Testis (tissue), 3 donors: ENCODE results near the gene NCAM2. TPM values are rescaled to one million over a fixed set of nuclear protein-coding genes. Genes with fewer than 3 reads are reported as not detected.

Experiments used
- DNase-seq: peaks from one replicate; pipeline ENCODE4 v3.0.0-alpha.2; 2019
- H3K27ac ChIP-seq, 2 donors: fragments of 200-600 bp; sonication (generic); one replicate each; pipeline ENCODE4 v1.5.1; 2019
- H3K27me3 ChIP-seq: fragments of 200-600 bp; sonication (generic); one replicate; pipeline ENCODE4 v1.5.1; 2019
- H3K36me3 ChIP-seq: fragments of 200-600 bp; sonication (generic); one replicate; pipeline ENCODE4 v1.5.1; 2017; ENCODE audit warnings: low read depth; ENCODE audit errors: missing control alignments
- H3K4me1 ChIP-seq: fragments of 200-600 bp; sonication (generic); one replicate; pipeline ENCODE4 v1.5.1; 2019
- H3K4me3 ChIP-seq, 2 donors: fragments of 200-600 bp; sonication (generic); one replicate each; pipeline ENCODE4 v1.5.1; 2017 to 2019
- H3K9me3 ChIP-seq: fragments of 200-600 bp; sonication (generic); one replicate; pipeline ENCODE4 v1.5.1; 2017
- POLR2A ChIP-seq: fragments of 450-650 bp; IDR thresholded peaks from one replicate; pipeline ENCODE4 v1.6.1; 2017; ENCODE audit warnings: antibody characterized with exemption, mild to moderate bottlenecking, moderate library complexity
- whole genome bisulfite sequencing, 2 donors: methylation state at CpG; one replicate each; pipeline ENCODE4 v1.1.5; 2018; 5-methylcytosine and 5-hydroxymethylcytosine counted together
- intact Hi-C: fragments of 100-400 bp; cut with DNase I; formaldehyde crosslinking; loops from one replicate; pipeline ENCODE4 v1.15.1; 2023; ENCODE audit warnings: low total_unique reads
- polyA plus RNA-seq: library from polyadenylated mRNA; stranded (reverse); fragments of 350-450 nt; fragmentation: Illumina TruSeq; extraction: RNeasy Lipid Tissue Mini Kit (QIAGEN cat#74804); gene quantifications from one replicate; pipeline ENCODE4 v1.2.3, GENCODE V29; 2014; ENCODE audit warnings: low read depth, low replicate concordance; ENCODE audit not compliant: insufficient read depth
- total RNA-seq, 2 donors: library from RNA; depleted of rRNA; stranded (reverse); fragments of >200 nt; gene quantifications; one replicate each; pipeline ENCODE4 v1.2.3, GENCODE V29; 2016
- TF ChIP-seq, protein P1 (sequence below), 3 experiments: fragments of 450-650 bp in 2 of 3; fragments of 200-600 bp in 1 of 3; sonication (generic) in 1 of 3; IDR thresholded peaks; one replicate each; pipeline ENCODE4 v1.5.1; 2016 to 2019; ENCODE audit warnings: antibody characterized with exemption in 3 of 3, mild to moderate bottlenecking in 2 of 3, moderate library complexity in 1 of 3

The NCAM2 gene
- total and polyA plus RNA-seq, 3 donors from 2014 or later, result 22.4 to 26.9 (median 26.1) TPM

DNA sequence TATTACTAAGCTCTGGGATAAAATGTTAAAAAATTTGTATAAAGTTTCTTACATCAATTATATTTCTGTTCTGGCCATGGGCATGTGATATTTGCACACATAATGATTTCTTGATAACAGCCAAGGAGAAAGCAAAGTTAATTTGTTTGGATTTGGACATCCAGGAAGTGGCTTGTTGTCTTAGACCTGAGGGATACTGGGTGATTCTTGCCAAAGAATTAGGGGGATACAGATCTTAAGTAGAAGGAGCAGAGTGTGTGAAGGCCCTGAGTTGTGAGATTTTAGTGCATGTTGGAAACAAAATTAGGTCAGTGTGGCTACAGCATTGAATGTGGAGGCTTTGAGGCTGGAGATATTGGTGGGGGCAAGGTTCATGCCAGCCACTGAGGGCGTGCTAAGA, 65.6 kb downstream of the NCAM2 start:
- no peaks in the 10 kb centered on the region for H3K27me3 ChIP-seq
- TF ChIP-seq POLR2A, result no peak
- TF ChIP-seq, protein P1, sequence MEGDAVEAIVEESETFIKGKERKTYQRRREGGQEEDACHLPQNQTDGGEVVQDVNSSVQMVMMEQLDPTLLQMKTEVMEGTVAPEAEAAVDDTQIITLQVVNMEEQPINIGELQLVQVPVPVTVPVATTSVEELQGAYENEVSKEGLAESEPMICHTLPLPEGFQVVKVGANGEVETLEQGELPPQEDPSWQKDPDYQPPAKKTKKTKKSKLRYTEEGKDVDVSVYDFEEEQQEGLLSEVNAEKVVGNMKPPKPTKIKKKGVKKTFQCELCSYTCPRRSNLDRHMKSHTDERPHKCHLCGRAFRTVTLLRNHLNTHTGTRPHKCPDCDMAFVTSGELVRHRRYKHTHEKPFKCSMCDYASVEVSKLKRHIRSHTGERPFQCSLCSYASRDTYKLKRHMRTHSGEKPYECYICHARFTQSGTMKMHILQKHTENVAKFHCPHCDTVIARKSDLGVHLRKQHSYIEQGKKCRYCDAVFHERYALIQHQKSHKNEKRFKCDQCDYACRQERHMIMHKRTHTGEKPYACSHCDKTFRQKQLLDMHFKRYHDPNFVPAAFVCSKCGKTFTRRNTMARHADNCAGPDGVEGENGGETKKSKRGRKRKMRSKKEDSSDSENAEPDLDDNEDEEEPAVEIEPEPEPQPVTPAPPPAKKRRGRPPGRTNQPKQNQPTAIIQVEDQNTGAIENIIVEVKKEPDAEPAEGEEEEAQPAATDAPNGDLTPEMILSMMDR (IDR thresholded peaks at IDR 0.05), result no peak
- no peak overlapping the region for H3K4me3 ChIP-seq
- no peak overlapping the region for H3K27ac ChIP-seq
- intact Hi-C loops, result no loop called here
- H3K4me1 ChIP-seq, result no peaks in the 10 kb centered on the region
- no peak for DNase-seq
- no peaks in the 10 kb centered on the region for H3K36me3 ChIP-seq
- 45 to 82% methylated on average over 1 of the region's 1 CpG for WGBS, 2 donors
- H3K9me3 ChIP-seq, result no peaks in the 10 kb centered on the region

- Histone ChIP-seq H3K27me3 (no peaks in the 10 kb centered on the region), H3K4me1 (no peaks in the 10 kb centered on the region), H3K4me3 (no peak overlapping the region), H3K9me3 (no peaks in the 10 kb centered on the region), H3K36me3 (no peaks in the 10 kb centered on the region), H3K27ac (no peak overlapping the region)
- intact Hi-C loops, result no loop called here
- DNase-seq, result no peak
- TF ChIP-seq, protein P1 (IDR thresholded peaks at IDR 0.05), result no peak
- no peak for TF ChIP-seq POLR2A
- WGBS, 2 donors, result 65 to 67% methylated on average over 1 of the region's 1 CpG
Observed at GRCh38 chr21:21064353-21064752, 66.1 kb downstream of the NCAM2 start.

DNA sequence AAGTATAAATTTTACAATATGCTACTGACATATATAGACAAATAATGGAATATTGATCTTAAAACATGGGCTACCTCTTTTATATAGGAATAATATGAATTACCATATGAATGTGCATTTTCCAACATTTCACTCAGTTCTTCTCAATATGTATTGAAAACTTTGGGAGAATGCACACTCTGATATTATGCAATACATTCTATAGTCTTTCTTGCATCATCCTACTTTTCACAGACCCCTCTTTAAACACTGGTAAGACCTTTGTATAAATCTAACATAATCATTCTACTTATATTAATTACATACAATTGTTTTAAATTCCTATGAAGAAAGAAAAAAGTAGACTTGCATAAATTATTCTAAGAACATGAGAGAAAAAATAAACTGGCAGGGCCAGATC, 69.2 kb downstream of the NCAM2 start:
- intact Hi-C loops, result no loop called here
- Histone ChIP-seq H3K36me3 (no peaks in the 10 kb centered on the region), H3K9me3 (no peaks in the 10 kb centered on the region), H3K4me1 (no peaks in the 10 kb centered on the region), H3K27ac (no peak overlapping the region), H3K27me3 (no peaks in the 10 kb centered on the region), H3K4me3 (no peak overlapping the region)
- TF ChIP-seq, protein P1 (IDR thresholded peaks at IDR 0.05), result no peak
- no peak for TF ChIP-seq POLR2A
- DNase-seq, result no peak

GRCh38 chr21:21074305-21074704, 76.1 kb downstream of the NCAM2 start:
- Histone ChIP-seq H3K27me3 (no peaks in the 10 kb centered on the region), H3K4me1 (no peaks in the 10 kb centered on the region), H3K4me3 (no peak overlapping the region), H3K27ac (no peak overlapping the region), H3K36me3 (no peaks in the 10 kb centered on the region), H3K9me3 (no peaks in the 10 kb centered on the region)
- whole genome bisulfite sequencing, 2 donors, result 85 to 89% methylated on average over 3 of the region's 3 CpGs
- DNase-seq, result no peak
- TF ChIP-seq, protein P1 (IDR thresholded peaks at IDR 0.05), result no peak
- TF ChIP-seq POLR2A, result no peak
- intact Hi-C loops, result no loop called here

DNA sequence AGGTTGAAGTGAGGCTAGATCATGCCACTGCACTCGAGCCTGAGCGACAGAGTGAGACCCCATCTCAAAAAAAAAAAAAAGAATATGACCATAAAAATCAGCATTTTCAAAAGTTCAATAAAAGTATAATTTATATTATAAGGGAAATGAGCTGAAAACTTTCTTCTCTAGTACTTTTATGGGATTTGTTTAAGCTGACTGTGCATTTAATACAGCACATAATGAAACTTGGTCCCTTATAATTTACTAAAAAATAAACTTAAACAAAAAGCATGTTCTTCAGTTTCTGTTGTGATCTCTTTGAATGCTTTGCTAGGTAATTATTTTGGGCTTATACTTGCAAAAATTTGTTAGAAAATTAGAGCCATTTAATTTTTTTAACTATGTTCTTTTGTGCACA, 77.8 kb downstream of the NCAM2 start:
- no peak for DNase-seq
- intact Hi-C loops, result no loop called here
- TF ChIP-seq, protein P1 (IDR thresholded peaks at IDR 0.05), result no peak
- TF ChIP-seq POLR2A, result no peak
- Histone ChIP-seq H3K36me3 (no peaks in the 10 kb centered on the region), H3K9me3 (no peaks in the 10 kb centered on the region), H3K4me3 (no peak overlapping the region), H3K4me1 (no peaks in the 10 kb centered on the region), H3K27ac (no peak overlapping the region), H3K27me3 (no peaks in the 10 kb centered on the region)
- WGBS, 2 donors, result 92 to 96% methylated on average over 2 of the region's 2 CpGs
